Skeletal muscle tissue (tissue), 4 donors: Measurements from ENCODE around the gene CEBPB. TPM values are rescaled to one million over a fixed set of nuclear protein-coding genes. Genes with fewer than 3 reads are reported as not detected.

ENCODE experiments used
- H3K27ac ChIP-seq: one replicate; pipeline ENCODE4 v1.7.0; 2013; ENCODE audit warnings: mild to moderate bottlenecking, low read depth, low read length, inconsistent platforms
- H3K27me3 ChIP-seq, 3 donors: one replicate each; pipeline ENCODE4 v1.7.0; 2013; ENCODE audit warnings: low read length in 3 of 3; ENCODE audit not compliant: control insufficient read depth in 3 of 3, insufficient read depth in 3 of 3
- H3K36me3 ChIP-seq, 3 donors: one replicate each; pipeline ENCODE4 v1.7.0; 2013; ENCODE audit warnings: low read length in 3 of 3; ENCODE audit not compliant: control insufficient read depth in 3 of 3, insufficient read depth in 3 of 3
- H3K4me1 ChIP-seq, 3 donors: one replicate each; pipeline ENCODE4 v1.7.0; 2013; ENCODE audit warnings: low read length in 3 of 3, mild to moderate bottlenecking in 3 of 3; ENCODE audit not compliant: control insufficient read depth in 3 of 3, insufficient read depth in 3 of 3
- H3K4me3 ChIP-seq, 3 donors: one replicate each; pipeline ENCODE4 v1.7.0; 2013; ENCODE audit warnings: low read length in 3 of 3
- H3K9ac ChIP-seq, 3 donors: one replicate each; pipeline ENCODE4 v1.7.0; 2013; ENCODE audit warnings: low read length in 3 of 3, mild to moderate bottlenecking in 3 of 3, moderate library complexity in 2 of 3, low read depth in 1 of 3
- H3K9me3 ChIP-seq, 3 donors: one replicate each; pipeline ENCODE4 v1.7.0; 2013; ENCODE audit warnings: low read length in 3 of 3; ENCODE audit not compliant: control insufficient read depth in 3 of 3
- total RNA-seq: library from RNA; depleted of rRNA; stranded (reverse); fragments of >200 nt; gene quantifications from one replicate; pipeline ENCODE4 v1.2.3, GENCODE V29; 2014
- donor health status: Osteomylitis.

Gene CEBPB
- total RNA-seq, 1 donor from 2014 or later: 7.3 TPM

DNA sequence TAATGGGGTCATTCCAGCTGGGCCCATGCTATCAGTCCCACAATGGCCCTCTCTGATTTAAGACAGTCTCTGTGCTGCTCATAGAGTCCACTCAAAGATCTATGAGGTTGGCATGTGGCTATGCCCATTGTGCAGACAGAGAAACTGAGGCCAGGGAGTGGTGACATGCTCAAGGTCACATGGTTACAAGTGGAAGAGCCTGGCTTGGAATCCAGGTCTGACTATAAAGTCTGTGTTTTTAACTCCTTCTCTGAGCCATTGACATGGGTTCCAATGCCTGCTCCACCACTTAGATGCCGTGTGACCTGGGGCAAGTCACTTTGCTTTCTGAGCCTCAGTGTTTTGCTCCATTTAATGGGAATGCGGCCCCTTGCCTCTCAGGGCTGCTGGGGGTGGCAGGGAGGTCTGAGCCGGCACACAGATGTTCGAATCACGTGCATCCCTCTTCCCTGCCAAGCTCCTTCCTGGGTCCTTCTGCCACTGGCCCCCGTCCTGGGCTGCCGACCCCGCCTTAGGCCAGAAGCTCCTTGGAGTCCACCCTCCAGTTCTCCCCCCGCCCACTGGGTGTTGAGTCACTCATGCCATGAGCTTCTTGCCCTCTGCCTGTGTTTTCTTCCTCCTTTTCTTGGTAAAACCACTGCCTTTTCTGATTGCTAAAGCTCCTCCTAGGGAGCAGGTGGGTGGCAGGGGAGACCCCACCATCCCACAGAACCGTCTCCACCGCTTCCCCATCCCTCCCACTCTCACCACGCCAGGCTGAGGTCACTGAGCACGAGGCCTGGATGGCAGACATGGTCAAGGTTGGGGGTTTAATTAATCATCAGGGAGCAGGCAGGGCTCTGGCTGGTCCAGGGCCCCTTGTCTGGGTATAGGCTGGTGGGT is 35.7 kb downstream of the CEBPB start:
- no peak overlapping the region for H3K27ac ChIP-seq
- H3K9ac ChIP-seq: no peak overlapping the region
- no peaks in the 10 kb centered on the region for H3K27me3 ChIP-seq
- no peaks in the 10 kb centered on the region for H3K9me3 ChIP-seq
- H3K4me1 ChIP-seq: peaks cover 7 to 24% (median 17%) of the 10 kb centered on the region in 3 donors
- no peak overlapping the region for H3K4me3 ChIP-seq
- H3K36me3 ChIP-seq: no peaks in the 10 kb centered on the region

DNA sequence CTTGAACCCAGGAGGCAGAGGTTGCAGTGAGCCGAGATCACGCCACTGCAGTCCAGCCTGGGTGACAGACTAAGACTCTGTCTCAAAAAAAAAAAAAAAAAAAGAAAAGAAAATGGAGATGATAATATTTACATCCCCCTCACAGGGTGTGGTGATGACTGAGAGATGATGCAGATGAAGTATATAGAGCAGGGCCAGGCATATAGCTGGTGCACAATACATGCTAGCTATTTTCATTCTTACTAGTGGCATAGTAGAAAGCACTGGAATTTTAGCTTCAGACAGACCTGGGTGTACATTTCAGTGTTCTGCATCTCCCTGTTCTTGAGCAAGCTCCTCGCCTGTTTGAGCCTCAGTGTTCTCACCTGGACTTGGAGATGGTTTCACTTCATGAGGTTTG is 36.9 kb downstream of the CEBPB start:
- H3K9me3 ChIP-seq: no peaks in the 10 kb centered on the region
- no peak overlapping the region for H3K27ac ChIP-seq
- H3K4me1 ChIP-seq: peaks cover 7 to 24% (median 17%) of the 10 kb centered on the region in 3 donors
- H3K4me3 ChIP-seq: no peak overlapping the region
- no peak overlapping the region for H3K9ac ChIP-seq
- H3K36me3 ChIP-seq: no peaks in the 10 kb centered on the region
- no peaks in the 10 kb centered on the region for H3K27me3 ChIP-seq

DNA sequence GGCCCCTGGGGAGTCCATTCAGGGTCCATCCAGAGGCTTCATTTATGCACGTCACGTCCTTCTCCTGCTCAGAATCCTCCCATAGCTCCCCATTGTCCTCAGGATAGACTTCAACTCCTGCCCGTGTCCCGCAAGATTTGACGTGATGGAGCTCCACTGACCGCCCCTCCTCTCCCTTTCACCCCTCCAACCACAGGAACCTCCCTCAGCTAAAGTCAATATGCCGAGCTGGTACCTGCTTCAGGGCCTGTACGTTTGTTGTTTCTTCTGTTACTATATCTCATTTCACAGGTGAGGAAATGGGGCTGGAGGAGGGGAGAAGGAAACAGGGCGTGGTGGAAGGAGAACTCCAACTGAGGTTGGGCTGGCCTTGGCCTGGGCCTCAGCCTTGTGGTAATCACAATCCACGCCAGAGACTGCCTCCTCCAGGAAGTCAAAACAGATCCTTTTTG is 38.6 kb downstream of the CEBPB start:
- no peaks in the 10 kb centered on the region for H3K36me3 ChIP-seq
- no peak overlapping the region for H3K27ac ChIP-seq
- no peak overlapping the region for H3K4me3 ChIP-seq
- H3K27me3 ChIP-seq: no peaks in the 10 kb centered on the region
- no peaks in the 10 kb centered on the region for H3K9me3 ChIP-seq
- H3K9ac ChIP-seq: no peak overlapping the region
- peaks cover 7 to 19% (median 14%) of the 10 kb centered on the region in 3 donors for H3K4me1 ChIP-seq

DNA sequence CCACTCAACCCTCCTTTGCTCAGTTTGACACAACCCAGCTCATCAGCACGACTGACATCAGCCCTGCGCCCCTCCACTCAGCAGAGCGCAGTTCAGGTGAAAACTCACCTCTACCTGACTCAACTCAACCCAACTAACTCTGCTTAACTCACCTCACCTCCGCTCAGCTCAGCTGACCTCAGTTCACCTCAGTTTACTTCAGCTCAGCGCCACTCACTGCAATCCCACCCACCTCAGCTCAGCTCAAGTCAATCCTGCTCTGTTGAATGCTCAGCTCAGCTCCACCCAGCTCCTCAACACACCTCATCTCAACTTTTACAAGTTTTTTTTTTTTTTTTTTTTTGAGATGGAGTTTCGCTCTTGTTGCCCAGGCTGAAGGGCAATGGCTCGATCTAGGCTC is 39.6 kb downstream of the CEBPB start:
- no peaks in the 10 kb centered on the region for H3K9me3 ChIP-seq
- no peak overlapping the region for H3K27ac ChIP-seq
- peaks cover under 1 to 9% (median 4%) of the 10 kb centered on the region in 3 donors for H3K4me1 ChIP-seq
- H3K4me3 ChIP-seq: no peak overlapping the region
- H3K27me3 ChIP-seq: no peaks in the 10 kb centered on the region
- H3K36me3 ChIP-seq: no peaks in the 10 kb centered on the region
- H3K9ac ChIP-seq: no peak overlapping the region

DNA sequence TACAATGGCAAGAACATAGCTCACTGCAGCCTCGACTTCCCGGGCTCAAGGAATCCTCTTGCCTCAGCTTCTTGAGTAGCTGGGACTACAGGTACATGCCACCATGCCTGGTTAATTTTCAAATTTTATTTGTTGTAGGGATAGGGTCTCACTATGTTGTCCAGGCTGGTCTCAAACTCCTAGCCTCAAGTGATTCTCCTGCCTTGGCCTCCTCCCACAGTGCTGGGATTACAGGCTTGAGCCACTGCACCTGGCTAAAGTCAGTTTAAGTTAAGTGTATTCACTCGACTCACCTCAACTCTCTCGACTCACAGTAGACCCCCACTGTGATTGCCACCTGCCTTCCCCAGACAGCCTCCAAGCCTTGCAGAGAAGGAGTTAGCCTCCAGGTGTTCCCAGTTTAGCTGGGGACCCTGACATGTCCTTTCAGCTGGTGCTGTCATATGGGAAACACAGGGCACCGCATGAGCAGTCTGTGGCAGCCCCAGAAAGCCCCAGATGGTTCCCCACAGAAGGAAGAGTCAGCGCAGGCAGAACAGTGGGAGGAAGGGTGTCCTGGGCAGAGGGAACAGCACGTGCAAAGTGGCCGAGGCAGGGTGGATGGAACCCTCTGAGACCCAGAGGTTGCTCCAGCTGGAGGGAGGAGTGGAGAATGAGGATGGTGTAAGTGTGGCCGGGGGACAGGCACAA is 40.4 kb downstream of the CEBPB start:
- no peaks in the 10 kb centered on the region for H3K27me3 ChIP-seq
- no peaks in the 10 kb centered on the region for H3K36me3 ChIP-seq
- no peak overlapping the region for H3K4me3 ChIP-seq
- H3K9ac ChIP-seq: no peak overlapping the region
- no peak overlapping the region for H3K27ac ChIP-seq
- no peaks in the 10 kb centered on the region for H3K9me3 ChIP-seq
- peaks cover 0 to 5% (median 0%) of the 10 kb centered on the region in 3 donors for H3K4me1 ChIP-seq

DNA sequence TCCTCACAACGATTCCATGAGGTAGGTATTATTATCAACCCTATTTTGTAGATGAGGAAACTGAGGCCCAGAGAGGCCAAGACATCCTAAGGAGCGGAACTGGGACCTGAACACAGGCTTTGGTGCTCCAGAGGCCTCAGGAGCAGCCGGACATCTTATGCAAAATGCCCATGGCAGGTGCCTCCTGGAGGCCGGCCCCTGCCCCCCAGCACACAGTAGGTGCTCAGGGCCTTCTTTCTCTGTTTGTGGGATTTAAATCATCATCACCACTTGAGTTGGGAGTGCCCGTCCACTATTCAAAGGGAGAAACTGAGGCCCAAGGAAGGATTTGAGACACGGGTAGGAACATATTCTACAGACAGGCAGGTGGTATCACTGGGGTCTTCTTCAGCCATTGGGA is 41.2 kb downstream of the CEBPB start:
- Histone ChIP-seq H3K36me3 (no peaks in the 10 kb centered on the region), H3K27ac (no peak overlapping the region), H3K9ac (no peak overlapping the region), H3K9me3 (no peaks in the 10 kb centered on the region), H3K4me3 (no peak overlapping the region), H3K4me1 (no peaks in the 10 kb centered on the region), H3K27me3 (no peaks in the 10 kb centered on the region)

DNA sequence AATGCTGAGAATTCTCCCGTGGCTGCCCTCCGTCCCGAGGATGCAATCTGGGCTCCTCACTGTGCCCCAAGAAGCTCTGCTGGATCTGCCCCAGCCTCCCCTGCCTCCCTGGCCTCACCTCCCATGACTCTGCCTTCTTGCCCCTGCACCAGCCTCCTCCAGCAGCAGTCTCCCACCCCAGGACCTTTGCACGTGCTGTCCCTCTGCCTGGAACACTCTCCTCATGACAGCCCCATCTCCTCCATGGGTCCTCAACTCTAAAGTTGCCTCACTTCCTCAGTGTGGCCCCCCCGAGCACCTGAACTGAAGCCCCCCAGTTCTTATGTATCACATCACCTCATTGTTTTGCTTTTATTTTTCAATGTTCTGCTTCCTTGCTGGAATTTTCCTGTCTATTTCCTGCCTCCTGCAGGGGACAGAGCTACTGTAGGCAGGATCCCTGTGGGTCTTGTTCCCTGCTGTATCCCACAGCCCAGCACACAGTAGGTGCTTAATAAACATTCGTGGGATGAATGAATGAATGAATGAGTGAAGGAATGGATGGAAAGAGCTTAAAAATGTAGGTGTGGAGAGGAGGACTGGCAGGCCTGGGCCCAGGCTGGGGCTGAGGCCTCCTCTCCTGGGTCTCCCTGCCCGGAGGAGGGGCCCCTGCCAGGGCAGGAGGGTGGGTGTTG is 42.2 kb downstream of the CEBPB start:
- no peaks in the 10 kb centered on the region for H3K9me3 ChIP-seq
- H3K27me3 ChIP-seq: no peaks in the 10 kb centered on the region
- H3K36me3 ChIP-seq: no peaks in the 10 kb centered on the region
- H3K4me3 ChIP-seq: no peak overlapping the region
- H3K27ac ChIP-seq: no peak overlapping the region
- no peaks in the 10 kb centered on the region for H3K4me1 ChIP-seq
- no peak overlapping the region for H3K9ac ChIP-seq

DNA sequence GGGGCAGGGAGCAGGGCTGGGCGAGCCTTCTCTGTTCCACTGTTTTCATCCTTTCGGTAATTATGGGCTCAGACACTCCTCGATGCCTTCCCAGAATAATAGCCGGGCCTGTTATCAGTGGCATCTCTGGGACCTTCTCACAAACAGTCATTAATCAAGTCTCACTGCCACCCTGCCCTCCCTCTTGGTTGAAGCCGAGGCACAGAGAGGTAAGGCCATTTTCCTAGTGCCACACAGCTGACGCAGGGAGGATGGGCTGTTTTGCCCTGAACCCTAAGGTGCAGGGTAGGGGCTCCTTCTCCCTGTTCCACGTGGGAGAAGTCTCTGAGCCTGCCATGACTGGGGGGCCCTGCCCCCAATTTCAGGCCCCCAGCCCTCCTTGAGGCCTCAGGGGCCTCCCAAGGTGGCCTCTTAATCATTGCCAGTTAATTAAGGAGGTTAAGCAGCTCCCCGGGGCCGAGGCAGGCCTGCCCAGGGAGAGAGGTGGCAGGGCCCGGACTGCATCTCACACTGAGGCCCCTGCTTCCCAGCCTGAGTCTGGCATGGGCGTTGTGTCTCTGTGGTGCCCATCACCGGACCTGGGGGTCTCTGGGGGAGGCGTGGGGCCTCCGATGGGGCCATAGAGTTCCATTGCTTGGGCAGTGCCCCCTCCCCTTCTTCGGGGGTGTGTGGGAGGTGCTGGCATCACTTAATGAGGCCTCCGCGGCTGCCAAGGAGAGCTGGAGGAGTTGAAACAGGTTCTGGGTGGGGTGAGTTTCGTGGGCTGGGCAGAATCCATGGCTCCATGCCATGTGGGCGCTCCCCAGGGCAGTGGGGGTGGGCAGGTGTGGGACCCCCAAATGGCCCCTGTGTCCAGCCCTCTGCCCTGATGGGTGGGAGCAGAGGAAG is 42.9 kb downstream of the CEBPB start:
- no peaks in the 10 kb centered on the region for H3K27me3 ChIP-seq
- no peaks in the 10 kb centered on the region for H3K9me3 ChIP-seq
- no peaks in the 10 kb centered on the region for H3K36me3 ChIP-seq
- no peak overlapping the region for H3K9ac ChIP-seq
- H3K4me1 ChIP-seq: no peaks in the 10 kb centered on the region
- H3K4me3 ChIP-seq: no peak overlapping the region
- no peak overlapping the region for H3K27ac ChIP-seq

DNA sequence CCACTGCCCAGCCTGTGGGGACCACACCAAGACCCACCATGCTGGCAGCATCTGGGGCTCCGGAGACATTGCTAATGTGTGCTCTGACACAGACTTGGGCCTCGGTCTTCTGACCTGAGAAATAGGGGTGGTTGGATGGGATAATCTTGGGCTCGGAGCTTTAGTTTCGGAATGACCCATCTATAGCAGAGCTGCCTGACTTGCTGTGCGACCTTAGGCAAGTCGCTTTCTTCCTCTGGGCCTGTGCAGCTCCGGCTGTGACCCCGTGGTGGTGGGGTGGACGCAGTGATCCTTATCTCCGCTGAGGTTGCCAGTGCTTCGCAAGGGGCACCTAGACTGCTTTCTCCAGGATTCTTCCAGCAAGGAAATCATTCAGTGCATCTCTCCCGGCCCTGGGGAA is 43.7 kb downstream of the CEBPB start:
- Histone ChIP-seq H3K9me3 (no peaks in the 10 kb centered on the region), H3K36me3 (no peaks in the 10 kb centered on the region), H3K4me3 (no peak overlapping the region), H3K27ac (no peak overlapping the region), H3K4me1 (no peaks in the 10 kb centered on the region), H3K9ac (no peak overlapping the region), H3K27me3 (no peaks in the 10 kb centered on the region)
